ENCODE data around the gene PLAAT5. TPM values are rescaled to one million over a fixed set of nuclear protein-coding genes. Genes with fewer than 3 reads are reported as not detected.

Gene PLAAT5
- total and polyA plus RNA-seq, 2 of the 8 experiments (the other 6 are each of a cell fraction or from before 2014, with no cell fraction given), result 16.0 to 18.7 TPM

DNA sequence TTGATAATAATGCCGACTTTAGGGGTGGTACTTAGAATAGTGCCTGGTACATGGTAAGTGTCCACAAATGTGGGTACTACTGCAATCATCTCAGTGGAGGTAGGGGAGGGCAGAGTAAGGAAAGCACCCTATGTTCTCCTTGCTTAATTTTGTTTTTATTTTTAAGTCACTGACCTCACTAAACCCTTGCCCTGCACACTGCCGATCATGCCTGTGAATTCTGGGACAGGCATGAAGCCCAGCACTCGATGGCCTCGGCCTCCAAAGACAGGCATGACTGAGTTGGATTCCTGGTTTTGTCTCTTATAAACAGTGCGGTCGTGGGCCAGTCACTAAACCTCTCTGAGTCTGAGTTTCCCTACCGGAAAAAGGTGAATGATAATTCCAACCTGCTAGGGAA is 21.8 kb upstream of the PLAAT5 start (continued):
- TF ChIP-seq, protein P1, sequence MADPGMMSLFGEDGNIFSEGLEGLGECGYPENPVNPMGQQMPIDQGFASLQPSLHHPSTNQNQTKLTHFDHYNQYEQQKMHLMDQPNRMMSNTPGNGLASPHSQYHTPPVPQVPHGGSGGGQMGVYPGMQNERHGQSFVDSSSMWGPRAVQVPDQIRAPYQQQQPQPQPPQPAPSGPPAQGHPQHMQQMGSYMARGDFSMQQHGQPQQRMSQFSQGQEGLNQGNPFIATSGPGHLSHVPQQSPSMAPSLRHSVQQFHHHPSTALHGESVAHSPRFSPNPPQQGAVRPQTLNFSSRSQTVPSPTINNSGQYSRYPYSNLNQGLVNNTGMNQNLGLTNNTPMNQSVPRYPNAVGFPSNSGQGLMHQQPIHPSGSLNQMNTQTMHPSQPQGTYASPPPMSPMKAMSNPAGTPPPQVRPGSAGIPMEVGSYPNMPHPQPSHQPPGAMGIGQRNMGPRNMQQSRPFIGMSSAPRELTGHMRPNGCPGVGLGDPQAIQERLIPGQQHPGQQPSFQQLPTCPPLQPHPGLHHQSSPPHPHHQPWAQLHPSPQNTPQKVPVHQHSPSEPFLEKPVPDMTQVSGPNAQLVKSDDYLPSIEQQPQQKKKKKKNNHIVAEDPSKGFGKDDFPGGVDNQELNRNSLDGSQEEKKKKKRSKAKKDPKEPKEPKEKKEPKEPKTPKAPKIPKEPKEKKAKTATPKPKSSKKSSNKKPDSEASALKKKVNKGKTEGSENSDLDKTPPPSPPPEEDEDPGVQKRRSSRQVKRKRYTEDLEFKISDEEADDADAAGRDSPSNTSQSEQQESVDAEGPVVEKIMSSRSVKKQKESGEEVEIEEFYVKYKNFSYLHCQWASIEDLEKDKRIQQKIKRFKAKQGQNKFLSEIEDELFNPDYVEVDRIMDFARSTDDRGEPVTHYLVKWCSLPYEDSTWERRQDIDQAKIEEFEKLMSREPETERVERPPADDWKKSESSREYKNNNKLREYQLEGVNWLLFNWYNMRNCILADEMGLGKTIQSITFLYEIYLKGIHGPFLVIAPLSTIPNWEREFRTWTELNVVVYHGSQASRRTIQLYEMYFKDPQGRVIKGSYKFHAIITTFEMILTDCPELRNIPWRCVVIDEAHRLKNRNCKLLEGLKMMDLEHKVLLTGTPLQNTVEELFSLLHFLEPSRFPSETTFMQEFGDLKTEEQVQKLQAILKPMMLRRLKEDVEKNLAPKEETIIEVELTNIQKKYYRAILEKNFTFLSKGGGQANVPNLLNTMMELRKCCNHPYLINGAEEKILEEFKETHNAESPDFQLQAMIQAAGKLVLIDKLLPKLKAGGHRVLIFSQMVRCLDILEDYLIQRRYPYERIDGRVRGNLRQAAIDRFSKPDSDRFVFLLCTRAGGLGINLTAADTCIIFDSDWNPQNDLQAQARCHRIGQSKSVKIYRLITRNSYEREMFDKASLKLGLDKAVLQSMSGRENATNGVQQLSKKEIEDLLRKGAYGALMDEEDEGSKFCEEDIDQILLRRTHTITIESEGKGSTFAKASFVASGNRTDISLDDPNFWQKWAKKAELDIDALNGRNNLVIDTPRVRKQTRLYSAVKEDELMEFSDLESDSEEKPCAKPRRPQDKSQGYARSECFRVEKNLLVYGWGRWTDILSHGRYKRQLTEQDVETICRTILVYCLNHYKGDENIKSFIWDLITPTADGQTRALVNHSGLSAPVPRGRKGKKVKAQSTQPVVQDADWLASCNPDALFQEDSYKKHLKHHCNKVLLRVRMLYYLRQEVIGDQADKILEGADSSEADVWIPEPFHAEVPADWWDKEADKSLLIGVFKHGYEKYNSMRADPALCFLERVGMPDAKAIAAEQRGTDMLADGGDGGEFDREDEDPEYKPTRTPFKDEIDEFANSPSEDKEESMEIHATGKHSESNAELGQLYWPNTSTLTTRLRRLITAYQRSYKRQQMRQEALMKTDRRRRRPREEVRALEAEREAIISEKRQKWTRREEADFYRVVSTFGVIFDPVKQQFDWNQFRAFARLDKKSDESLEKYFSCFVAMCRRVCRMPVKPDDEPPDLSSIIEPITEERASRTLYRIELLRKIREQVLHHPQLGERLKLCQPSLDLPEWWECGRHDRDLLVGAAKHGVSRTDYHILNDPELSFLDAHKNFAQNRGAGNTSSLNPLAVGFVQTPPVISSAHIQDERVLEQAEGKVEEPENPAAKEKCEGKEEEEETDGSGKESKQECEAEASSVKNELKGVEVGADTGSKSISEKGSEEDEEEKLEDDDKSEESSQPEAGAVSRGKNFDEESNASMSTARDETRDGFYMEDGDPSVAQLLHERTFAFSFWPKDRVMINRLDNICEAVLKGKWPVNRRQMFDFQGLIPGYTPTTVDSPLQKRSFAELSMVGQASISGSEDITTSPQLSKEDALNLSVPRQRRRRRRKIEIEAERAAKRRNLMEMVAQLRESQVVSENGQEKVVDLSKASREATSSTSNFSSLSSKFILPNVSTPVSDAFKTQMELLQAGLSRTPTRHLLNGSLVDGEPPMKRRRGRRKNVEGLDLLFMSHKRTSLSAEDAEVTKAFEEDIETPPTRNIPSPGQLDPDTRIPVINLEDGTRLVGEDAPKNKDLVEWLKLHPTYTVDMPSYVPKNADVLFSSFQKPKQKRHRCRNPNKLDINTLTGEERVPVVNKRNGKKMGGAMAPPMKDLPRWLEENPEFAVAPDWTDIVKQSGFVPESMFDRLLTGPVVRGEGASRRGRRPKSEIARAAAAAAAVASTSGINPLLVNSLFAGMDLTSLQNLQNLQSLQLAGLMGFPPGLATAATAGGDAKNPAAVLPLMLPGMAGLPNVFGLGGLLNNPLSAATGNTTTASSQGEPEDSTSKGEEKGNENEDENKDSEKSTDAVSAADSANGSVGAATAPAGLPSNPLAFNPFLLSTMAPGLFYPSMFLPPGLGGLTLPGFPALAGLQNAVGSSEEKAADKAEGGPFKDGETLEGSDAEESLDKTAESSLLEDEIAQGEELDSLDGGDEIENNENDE (IDR thresholded peaks at IDR 0.05; ENCODE audit: insufficient replicate concordance, low read length), result no peak
- TF ChIP-seq KDM5A (IDR thresholded peaks at IDR 0.05; ENCODE audit: low read length), result no peak
- TF ChIP-seq, protein P2, sequence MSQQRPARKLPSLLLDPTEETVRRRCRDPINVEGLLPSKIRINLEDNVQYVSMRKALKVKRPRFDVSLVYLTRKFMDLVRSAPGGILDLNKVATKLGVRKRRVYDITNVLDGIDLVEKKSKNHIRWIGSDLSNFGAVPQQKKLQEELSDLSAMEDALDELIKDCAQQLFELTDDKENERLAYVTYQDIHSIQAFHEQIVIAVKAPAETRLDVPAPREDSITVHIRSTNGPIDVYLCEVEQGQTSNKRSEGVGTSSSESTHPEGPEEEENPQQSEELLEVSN (IDR thresholded peaks at IDR 0.05), result no peak
- TF ChIP-seq HDAC2 (IDR thresholded peaks at IDR 0.05; ENCODE audit: borderline replicate concordance in 1 of 2, low read depth in 2 of 2, low read length in 2 of 2), result no peak
- TF ChIP-seq EGR1 (IDR thresholded peaks at IDR 0.05; ENCODE audit: borderline replicate concordance, low read depth, low read length), result no peak
- TF ChIP-seq FOSL1 (IDR thresholded peaks at IDR 0.05; ENCODE audit: insufficient read depth, low read depth, low read length), result no peak
- TF ChIP-seq RXRA (IDR thresholded peaks at IDR 0.05; ENCODE audit: insufficient read depth, low read depth, low read length), result no peak
- no peak for TF ChIP-seq POLR2AphosphoS5 (IDR thresholded peaks at IDR 0.05; ENCODE audit: low read depth, low read length)
- TF ChIP-seq SIN3A (conservative IDR thresholded peaks at IDR 0.05 in 1 of 2, IDR thresholded peaks at IDR 0.05 in 1 of 2; ENCODE audit: low read depth in 1 of 2, low read length in 2 of 2), result no peak
- TF ChIP-seq CTBP2 (IDR thresholded peaks at IDR 0.05; ENCODE audit: borderline replicate concordance, insufficient read depth, insufficient read length, low read length), result no peak
